ENCODE results near the gene SLCO3A1. TPM values are rescaled to one million over a fixed set of nuclear protein-coding genes. Genes with fewer than 3 reads are reported as not detected.

The SLCO3A1 gene
- total RNA-seq, 2 experiments from 2014 or later = 29.2 to 29.5 TPM

DNA sequence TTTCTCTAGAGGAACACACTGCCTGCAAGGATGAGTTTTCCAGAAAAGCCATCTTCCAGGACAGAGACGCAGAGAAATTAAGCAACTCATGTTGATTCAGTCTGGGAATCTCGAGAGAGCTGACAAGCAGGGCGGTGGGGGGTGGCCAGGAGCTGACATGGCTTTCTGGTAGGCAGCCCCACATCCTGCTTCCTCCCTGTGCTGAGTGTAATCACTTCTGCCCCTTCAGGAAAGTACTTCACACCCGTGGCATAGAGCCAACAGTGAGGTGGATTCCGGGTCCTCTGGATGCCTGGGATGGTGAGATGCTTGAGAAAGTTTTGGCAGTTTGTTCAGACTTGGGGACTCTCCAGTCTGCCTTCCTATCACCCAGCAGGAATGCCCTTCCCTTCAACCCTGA, 221.1 kb downstream of the SLCO3A1 start:
- DNase-seq (no peak), ATAC-seq (ENCODE audit: low read depth) (no peak)
- H3K4me1 Mint-ChIP-seq = peaks cover 46% of the 10 kb centered on the region
- no peaks in the 10 kb centered on the region for H3K9me3 Mint-ChIP-seq
- no peaks in the 10 kb centered on the region for H3K36me3 Mint-ChIP-seq
- POLR2A ChIA-PET = interaction anchor here (1.4 kb wide), 1 partner anchor 220 kb away, joined by 4 read pairs; no protein-coding TSS in a partner anchor
- no peak overlapping the region for H3K27ac Mint-ChIP-seq
- peak overlapping the region; percentile 14 for H3K4me3 Mint-ChIP-seq
- peaks cover 2% of the 10 kb centered on the region for H3K27me3 Mint-ChIP-seq

DNA sequence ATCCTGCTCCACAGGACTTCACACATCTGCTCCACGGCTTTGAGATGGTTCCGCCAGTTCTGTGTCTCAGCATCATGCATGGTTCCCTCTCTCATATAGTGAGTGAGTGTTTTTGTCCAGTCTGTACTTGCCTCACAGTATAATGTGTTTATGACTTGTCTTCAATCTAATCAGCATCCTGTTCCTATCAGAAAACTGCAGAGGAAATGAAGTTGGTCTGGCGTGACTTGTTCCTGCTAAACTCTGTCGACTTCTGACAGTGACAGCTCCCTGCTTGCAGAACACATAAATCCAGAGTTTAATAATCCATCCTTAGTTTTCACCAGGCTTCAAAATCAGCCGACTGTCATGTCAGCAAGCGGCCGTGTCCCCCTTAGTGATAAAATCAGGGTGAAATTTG, 222.3 kb downstream of the SLCO3A1 start:
- POLR2A ChIA-PET = interaction anchor here (0.5 kb wide), 1 partner anchor 63 kb away, joined by 5 read pairs; no protein-coding TSS in a partner anchor
- no peak overlapping the region for H3K4me3 Mint-ChIP-seq
- peak overlapping the region; percentile 22 for H3K27ac Mint-ChIP-seq

DNA sequence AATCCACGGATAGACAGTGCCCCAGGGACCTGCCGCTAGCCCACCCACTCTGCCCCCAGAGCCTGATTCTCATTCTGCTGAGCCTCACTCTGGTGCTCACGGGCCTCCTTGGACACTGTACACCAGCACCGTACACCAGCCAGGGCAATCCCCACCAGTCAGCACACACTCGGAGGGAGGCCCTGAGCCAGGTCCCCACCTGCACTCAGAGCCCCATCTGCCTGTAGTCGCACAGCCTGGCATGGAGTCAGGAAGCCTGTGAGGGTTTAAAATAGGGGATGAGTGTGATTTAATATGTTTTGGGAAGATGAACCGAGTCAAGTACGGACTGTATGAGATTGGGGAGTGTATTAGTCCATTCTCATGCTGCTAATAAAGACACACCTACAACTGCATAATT, 223.0 kb downstream of the SLCO3A1 start:
- Mint-ChIP-seq H3K4me3 (no peak overlapping the region), H3K9me3 (no peaks in the 10 kb centered on the region), H3K27me3 (peaks cover 2% of the 10 kb centered on the region), H3K4me1 (peaks cover 35% of the 10 kb centered on the region), H3K36me3 (no peaks in the 10 kb centered on the region), H3K27ac (no peak overlapping the region)
- POLR2A ChIA-PET = no interaction called here
- DNase-seq (no peak), ATAC-seq (ENCODE audit: low read depth) (no peak)

More for the DNA sequence above, 222.3 kb downstream of the SLCO3A1 start:
- Mint-ChIP-seq H3K4me1 (peaks cover 38% of the 10 kb centered on the region), H3K36me3 (no peaks in the 10 kb centered on the region), H3K27me3 (peaks cover 2% of the 10 kb centered on the region), H3K9me3 (no peaks in the 10 kb centered on the region)
- ATAC-seq (ENCODE audit: low read depth) (no peak), DNase-seq (no peak)

DNA sequence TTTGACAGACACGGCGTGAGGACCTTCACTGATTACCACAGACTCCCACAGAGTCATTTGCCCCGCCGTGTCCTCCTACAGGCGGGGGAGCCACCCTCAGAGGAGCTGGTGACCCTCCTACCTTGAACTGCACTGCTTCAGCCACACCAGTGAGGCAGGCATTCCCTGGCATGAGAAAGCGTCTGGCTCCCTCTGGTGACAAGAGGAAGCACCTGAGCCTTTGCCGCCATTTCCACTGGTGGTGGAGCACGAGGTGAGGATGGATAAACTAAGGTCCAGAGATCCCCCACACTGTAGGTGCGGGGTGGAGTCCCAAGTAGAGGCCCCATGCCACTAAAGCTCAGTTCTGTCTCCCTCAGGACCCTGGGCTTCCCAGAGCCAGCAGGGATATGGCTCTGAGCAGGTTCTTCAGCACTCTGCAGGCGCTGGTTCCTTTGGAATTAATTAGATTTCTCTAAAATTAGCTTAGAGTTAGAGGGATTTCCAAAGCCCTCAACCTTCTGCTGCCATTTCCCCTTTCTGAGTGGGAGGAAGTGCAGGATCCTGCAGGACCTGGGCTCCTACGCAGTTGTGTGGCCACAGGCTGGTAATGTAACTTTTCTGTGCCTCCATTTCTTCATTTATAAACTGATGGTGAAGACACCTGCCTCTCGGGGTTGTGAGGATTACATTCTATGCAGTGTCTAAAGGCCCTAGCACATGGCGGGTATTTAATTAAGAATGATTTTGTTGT, 224.0 kb downstream of the SLCO3A1 start:
- Mint-ChIP-seq H3K4me3 (no peak overlapping the region), H3K9me3 (no peaks in the 10 kb centered on the region), H3K27ac (no peak overlapping the region), H3K27me3 (peaks cover 2% of the 10 kb centered on the region), H3K36me3 (no peaks in the 10 kb centered on the region), H3K4me1 (peaks cover 33% of the 10 kb centered on the region)
- peak; percentile 64 for DNase-seq
- ATAC-seq (ENCODE audit: low read depth) = peak; percentile 79
- POLR2A ChIA-PET = interaction anchor here (1.0 to 2.6 kb wide), 2 partner anchors 223 to 371 kb away, joined by 3 to 8 read pairs; partner anchors contain the start of gene SLCO3A1

DNA sequence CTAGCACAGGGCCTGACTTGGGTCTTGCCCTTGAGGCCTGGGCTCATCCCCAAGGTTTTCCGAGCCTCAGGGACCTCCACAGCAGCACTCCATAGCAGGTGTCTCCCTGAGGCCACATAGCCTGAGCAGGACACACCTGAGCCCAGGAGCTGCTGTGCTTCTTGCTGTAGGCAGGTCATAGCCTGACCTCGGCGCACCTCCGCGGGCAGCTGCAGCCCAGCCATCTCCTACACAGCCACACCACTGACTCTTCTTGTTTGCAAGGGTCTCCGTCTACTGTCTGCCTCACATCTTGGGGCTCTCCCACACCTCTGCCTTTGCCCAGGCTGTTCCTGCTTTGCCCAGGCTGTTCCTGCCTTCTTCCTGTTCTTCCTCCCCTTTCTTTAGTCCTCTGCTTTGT, 224.8 kb downstream of the SLCO3A1 start:
- Mint-ChIP-seq H3K4me3 (no peak overlapping the region), H3K27ac (no peak overlapping the region)

DNA sequence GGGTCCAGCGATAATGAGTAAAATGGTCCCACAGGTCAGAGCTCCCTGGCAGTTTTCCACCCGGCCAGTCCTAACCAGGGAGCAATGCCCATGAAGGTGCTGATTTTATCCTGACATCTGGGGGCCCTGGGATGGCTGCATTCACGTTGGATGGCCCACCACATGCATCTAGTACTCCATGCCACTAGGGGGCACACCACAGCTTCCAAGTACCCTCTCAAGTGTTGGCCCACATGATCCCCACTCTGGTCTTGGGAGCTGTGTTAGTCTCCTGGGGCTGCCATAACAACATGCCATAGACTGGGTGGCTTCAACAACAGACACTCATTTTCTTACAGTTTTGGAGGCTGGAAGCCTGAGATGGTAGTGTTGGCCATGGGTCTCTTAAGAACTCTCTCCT, 225.5 kb downstream of the SLCO3A1 start:
- no peak for DNase-seq
- POLR2A ChIA-PET = interaction anchor here (2.6 kb wide), 1 partner anchor 373 kb away, joined by 8 read pairs; no protein-coding TSS in a partner anchor
- no peak for ATAC-seq (ENCODE audit: low read depth)
- no peaks in the 10 kb centered on the region for H3K36me3 Mint-ChIP-seq
- no peak overlapping the region for H3K27ac Mint-ChIP-seq
- H3K4me3 Mint-ChIP-seq = no peak overlapping the region
- H3K27me3 Mint-ChIP-seq = no peaks in the 10 kb centered on the region
- no peaks in the 10 kb centered on the region for H3K9me3 Mint-ChIP-seq
- H3K4me1 Mint-ChIP-seq = peaks cover 24% of the 10 kb centered on the region

More for the DNA sequence above, 224.8 kb downstream of the SLCO3A1 start:
- ATAC-seq (ENCODE audit: low read depth) (no peak), DNase-seq (no peak)
- no peaks in the 10 kb centered on the region for H3K36me3 Mint-ChIP-seq
- peaks cover 28% of the 10 kb centered on the region for H3K4me1 Mint-ChIP-seq
- POLR2A ChIA-PET = interaction anchor here (2.6 kb wide), 1 partner anchor 372 kb away, joined by 8 read pairs; no protein-coding TSS in a partner anchor
- H3K27me3 Mint-ChIP-seq = no peaks in the 10 kb centered on the region
- H3K9me3 Mint-ChIP-seq = no peaks in the 10 kb centered on the region

DNA sequence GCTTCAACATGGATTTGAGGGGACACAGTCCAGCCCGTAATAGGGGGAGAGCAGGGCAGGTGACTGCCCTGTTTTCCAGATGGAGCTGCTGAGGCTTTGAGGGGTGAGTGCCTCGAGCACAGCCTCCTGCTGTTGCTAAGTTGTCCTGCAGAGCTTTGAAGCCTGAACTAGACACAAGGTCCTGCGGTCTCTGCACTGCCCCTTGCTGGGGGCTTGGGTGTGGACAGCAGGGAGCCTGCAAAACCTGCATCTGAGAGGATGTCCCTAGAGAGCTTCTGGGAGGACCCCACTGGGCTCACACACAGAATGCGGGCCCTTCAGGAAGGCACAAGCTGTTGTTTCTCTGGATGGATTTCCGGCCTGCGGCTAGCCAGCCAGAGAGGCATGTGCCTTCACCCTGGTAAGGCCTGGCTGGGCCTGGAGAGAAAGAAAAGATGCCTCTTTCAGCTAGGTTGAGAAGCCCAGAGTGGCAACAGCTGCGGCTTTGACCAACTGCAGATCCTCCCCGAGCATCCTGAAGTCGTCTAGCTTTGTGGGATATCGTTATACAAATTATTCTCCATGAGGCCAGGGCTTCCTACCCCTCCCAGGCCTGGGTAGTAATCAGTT, 226.2 kb downstream of the SLCO3A1 start:
- ATAC-seq (ENCODE audit: low read depth) = no peak
- POLR2A ChIA-PET = no interaction called here
- no peaks in the 10 kb centered on the region for H3K27me3 Mint-ChIP-seq
- H3K9me3 Mint-ChIP-seq = no peaks in the 10 kb centered on the region
- H3K4me3 Mint-ChIP-seq = no peak overlapping the region
- no peak overlapping the region for H3K27ac Mint-ChIP-seq
- DNase-seq = no peak
- peaks cover 17% of the 10 kb centered on the region for H3K4me1 Mint-ChIP-seq
- no peaks in the 10 kb centered on the region for H3K36me3 Mint-ChIP-seq

DNA sequence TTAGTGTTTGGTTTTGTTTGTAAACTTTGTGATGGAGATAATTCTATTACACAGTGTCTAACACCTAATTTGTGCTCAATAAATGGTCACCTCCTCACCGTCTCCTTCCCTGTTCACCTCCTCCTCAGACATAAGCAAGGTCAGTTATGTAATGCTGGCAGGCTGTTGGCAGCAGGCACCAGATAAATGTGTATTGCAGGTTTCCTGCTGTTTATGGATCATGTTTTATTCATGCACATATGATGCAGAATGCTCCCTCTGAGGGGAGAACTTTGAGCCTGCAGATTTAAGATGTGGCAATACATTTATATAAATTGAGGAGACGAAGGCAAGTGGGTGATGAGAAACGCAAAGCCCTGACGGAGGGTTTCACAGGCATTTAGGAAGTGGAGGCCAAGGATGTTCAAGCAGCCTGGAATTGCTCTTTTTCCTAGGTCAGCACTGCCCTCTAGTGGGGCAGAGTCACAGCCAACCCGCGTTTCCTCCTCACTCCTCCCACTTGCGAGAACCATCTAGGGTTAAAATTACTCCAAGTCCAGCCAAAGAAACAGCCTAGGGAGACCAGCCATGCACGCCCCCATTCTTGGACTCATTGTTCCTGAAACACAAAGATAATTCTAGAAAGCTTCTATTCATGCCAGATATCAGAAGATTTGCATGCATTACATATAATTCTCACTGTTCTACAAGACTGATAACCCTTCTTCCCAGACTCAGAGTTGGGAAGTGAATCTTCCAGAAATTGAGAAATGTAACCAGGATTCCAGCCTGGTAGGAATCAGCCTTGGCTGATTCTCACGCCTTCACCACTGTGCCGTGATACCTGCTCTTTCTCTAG, 228.7 kb downstream of the SLCO3A1 start:
- no peaks in the 10 kb centered on the region for H3K27me3 Mint-ChIP-seq
- no peak for ATAC-seq (ENCODE audit: low read depth)
- POLR2A ChIA-PET = no interaction called here
- peaks cover 4% of the 10 kb centered on the region for H3K4me1 Mint-ChIP-seq
- no peak overlapping the region for H3K27ac Mint-ChIP-seq
- H3K36me3 Mint-ChIP-seq = no peaks in the 10 kb centered on the region
- peak; percentile 43 for DNase-seq
- H3K9me3 Mint-ChIP-seq = no peaks in the 10 kb centered on the region
- no peak overlapping the region for H3K4me3 Mint-ChIP-seq

DNA sequence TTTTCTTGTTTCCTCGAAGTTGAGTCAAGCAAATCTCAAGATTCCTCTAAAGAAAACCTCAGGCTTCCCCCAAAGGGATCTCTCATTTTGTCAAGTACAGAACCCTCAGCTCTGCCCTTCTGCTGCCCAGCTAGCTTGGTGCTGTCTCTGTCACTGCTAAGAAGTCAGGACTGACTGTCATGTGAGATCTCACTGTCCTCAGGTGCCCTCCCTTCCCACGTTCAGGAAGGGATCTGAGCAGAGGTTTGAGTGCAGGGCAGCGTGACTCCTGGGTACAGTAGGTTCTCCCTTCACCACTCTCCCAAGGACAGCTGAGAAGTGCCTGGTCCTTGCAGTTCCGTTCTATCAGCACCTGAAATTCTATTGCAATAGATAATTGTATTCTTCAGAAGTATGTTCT, 229.7 kb downstream of the SLCO3A1 start:
- Mint-ChIP-seq H3K4me3 (no peak overlapping the region), H3K4me1 (peaks cover 2% of the 10 kb centered on the region), H3K36me3 (no peaks in the 10 kb centered on the region), H3K27me3 (no peaks in the 10 kb centered on the region), H3K9me3 (no peaks in the 10 kb centered on the region), H3K27ac (no peak overlapping the region)
- POLR2A ChIA-PET = no interaction called here
- no peak for DNase-seq
- no peak for ATAC-seq (ENCODE audit: low read depth)

DNA sequence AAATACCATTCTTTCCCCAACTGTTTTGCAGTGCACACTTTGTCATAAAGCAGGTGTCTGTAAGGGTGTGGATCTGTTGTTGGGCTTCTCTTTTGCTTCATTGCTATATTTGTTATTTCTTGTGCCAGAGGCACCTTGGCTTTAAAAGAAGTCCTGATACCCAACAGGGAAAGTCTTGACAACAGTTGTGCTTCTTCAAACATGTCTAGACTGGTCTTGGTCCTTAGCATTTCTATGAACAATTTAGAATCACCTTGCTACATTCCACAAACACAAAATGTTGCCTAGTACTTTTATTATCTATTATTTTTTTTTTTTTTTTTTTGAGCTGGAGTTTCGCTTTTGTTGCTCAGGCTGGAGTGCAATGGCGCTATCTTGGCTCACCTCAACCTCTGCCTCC, 233.7 kb downstream of the SLCO3A1 start:
- POLR2A ChIA-PET = no interaction called here
- Mint-ChIP-seq H3K27me3 (no peaks in the 10 kb centered on the region), H3K36me3 (no peaks in the 10 kb centered on the region), H3K27ac (no peak overlapping the region), H3K4me1 (peaks cover 1% of the 10 kb centered on the region), H3K4me3 (no peak overlapping the region), H3K9me3 (no peaks in the 10 kb centered on the region)
- ATAC-seq (ENCODE audit: low read depth) = no peak
- no peak for DNase-seq

DNA sequence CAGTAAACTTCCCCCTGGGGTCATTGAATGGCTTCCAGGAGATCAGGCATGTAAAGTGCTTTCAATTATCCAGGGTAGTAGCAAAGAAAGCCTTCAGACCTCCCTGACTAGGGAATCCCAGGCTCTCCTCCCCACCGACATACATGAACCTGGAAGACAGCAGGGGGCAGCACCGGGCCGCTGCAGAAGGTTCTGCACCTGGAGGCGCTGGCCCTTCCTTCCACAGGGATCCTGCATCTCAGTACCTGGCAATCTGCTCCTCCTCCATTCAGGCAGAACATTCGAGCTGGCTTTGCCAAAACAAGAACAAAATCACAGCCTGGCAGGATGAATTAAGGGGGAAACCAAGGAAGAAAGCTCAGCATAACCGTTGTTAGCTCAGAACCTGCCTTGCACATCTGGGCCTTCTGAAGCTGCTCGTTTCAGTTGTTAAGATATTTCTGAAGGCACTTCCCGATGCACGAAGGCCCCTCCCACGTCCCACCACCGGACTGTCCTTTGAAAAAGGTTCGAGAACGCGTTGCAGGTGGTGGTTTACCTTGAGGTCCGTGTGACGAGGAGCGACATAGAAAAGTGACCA, 237.7 kb downstream of the SLCO3A1 start:
- Mint-ChIP-seq H3K9me3 (no peaks in the 10 kb centered on the region), H3K4me1 (peaks cover 26% of the 10 kb centered on the region), H3K4me3 (no peak overlapping the region), H3K27me3 (no peaks in the 10 kb centered on the region), H3K27ac (peak overlapping the region; percentile 30), H3K36me3 (peaks cover 7% of the 10 kb centered on the region)
- ATAC-seq (ENCODE audit: low read depth) (no peak), DNase-seq (no peak)
- POLR2A ChIA-PET = no interaction called here

DNA sequence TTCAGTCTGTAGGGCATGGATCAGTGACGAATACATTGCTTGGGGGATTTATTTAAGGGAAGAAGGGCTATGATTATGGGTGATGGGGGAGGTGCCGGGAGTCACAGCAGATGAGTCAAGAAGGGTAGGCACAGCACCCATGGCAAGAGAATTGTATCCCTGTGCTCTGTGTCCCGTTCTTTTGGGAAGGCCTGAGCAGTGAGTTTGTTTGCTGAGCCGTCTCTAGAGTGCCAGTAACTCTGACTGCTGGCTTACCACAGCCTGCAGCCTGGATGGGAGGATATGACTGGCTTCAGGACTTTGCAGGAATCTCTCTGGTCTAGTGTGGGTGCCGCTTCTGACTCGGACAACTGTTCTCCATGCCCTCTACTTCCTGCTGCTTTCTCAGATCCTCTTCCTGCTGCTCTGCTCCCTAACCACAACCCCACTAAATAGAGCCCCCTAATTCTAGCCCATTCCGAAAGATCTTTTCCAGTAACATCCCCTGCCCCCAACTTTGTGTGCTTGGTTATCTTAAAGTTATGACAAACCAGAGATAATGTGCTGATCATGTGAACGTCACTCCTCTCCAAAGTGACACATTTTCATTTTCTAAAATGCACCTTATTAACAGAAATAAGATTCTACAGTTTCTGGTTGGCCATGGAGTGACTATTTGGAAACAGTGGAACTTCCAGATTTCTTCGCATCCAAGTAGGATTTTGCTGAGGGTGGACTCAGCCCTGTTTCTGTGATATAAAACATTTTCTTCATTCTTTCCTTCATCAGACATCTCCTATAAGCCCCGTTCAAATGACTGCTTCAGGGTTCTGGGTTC, 239.0 kb downstream of the SLCO3A1 start:
- Mint-ChIP-seq H3K4me1 (peaks cover 37% of the 10 kb centered on the region), H3K27ac (peak overlapping the region; percentile 25), H3K9me3 (no peaks in the 10 kb centered on the region), H3K27me3 (no peaks in the 10 kb centered on the region), H3K36me3 (peaks cover 16% of the 10 kb centered on the region), H3K4me3 (no peak overlapping the region)
- ATAC-seq (ENCODE audit: low read depth) (no peak), DNase-seq (no peak)
- POLR2A ChIA-PET = no interaction called here
